Mucosa of descending colon (tissue), 3 donors: ENCODE results near the gene SLC25A21. TPM values are rescaled to one million over a fixed set of nuclear protein-coding genes. Genes with fewer than 3 reads are reported as not detected.

Source experiments
- ATAC-seq: fragments of 200-7000 bp; cut with Tn5 transposase; one replicate; pipeline ENCODE4 v1.9.1; 2020; ENCODE audit warnings: mild to moderate bottlenecking, moderate library complexity
- DNase-seq, 3 donors: peaks; one replicate each; pipeline ENCODE4 v3.0.0-alpha.2; 2020
- H3K36me3 ChIP-seq: fragments of 200-600 bp; one replicate; pipeline ENCODE4 v1.8.0; 2021; ENCODE audit warnings: low read depth, mild to moderate bottlenecking
- H3K4me1 ChIP-seq: fragments of 200-600 bp; one replicate; pipeline ENCODE4 v1.8.0; 2021; ENCODE audit warnings: low read depth, mild to moderate bottlenecking
- H3K4me3 ChIP-seq: fragments of 200-600 bp; one replicate; pipeline ENCODE4 v1.8.0; 2021; ENCODE audit warnings: mild to moderate bottlenecking
- H3K9me3 ChIP-seq: fragments of 200-600 bp; one replicate; pipeline ENCODE4 v1.8.0; 2021; ENCODE audit warnings: mild to moderate bottlenecking
- CTCF ChIP-seq: fragments of 200-600 bp; IDR thresholded peaks from one replicate; pipeline ENCODE4 v1.8.0; 2022; ENCODE audit warnings: antibody characterized with exemption, mild to moderate bottlenecking
- intact Hi-C, 2 donors: fragments of 100-400 bp; cut with DNase I in 1 of 2; cut with micrococcal nuclease in 1 of 2; formaldehyde crosslinking; loops; one replicate each; pipeline versions ENCODE4 v1.11.0 to v1.11.1; 2022; cut with DNase I, micrococcal nuclease
- total RNA-seq, 3 donors: library from RNA; stranded (reverse); fragmentation: NEBNext Ultra II Directional in 2 of 3; extraction: Animal tissue kit (Norgen Biotek cat#: 25700) in 2 of 3; gene quantifications; one replicate each; pipeline versions ENCODE4 v1.2.1 to v1.2.4, GENCODE V29; 2021 to 2023
- donor health status: DM: no; HTN: no; CAD: no; lungs with moderate emphysema.
- donor health status: DM: no; HTN: no; CAD: no.
- donor health status: DM: no; HTN: yes; CAD: no.

Gene SLC25A21
- total RNA-seq, 3 donors from 2014 or later: 0.31 to 1.4 (median 0.61) TPM

GRCh38 chr14:37060496-37061260 lies 111.7 kb downstream of the SLC25A21 start:
- no peak overlapping the region for H3K4me3 ChIP-seq
- DNase-seq (no peak), ATAC-seq (no peak)
- H3K4me1 ChIP-seq: no peaks in the 10 kb centered on the region
- H3K36me3 ChIP-seq: no peaks in the 10 kb centered on the region
- intact Hi-C loops: no loop called here
- H3K9me3 ChIP-seq: no peaks in the 10 kb centered on the region
- TF ChIP-seq CTCF: no peak

- ATAC-seq (no peak), DNase-seq (no peak)
- Histone ChIP-seq H3K4me1 (no peaks in the 10 kb centered on the region), H3K9me3 (no peaks in the 10 kb centered on the region), H3K4me3 (no peak overlapping the region), H3K36me3 (no peaks in the 10 kb centered on the region)
- intact Hi-C loops: no loop called here
- no peak for TF ChIP-seq CTCF
These were observed 114.6 kb downstream of the SLC25A21 start for GRCh38 chr14:37057776-37058175.

GRCh38 chr14:37056473-37056872 lies 115.9 kb downstream of the SLC25A21 start:
- Histone ChIP-seq H3K36me3 (no peaks in the 10 kb centered on the region), H3K4me1 (no peaks in the 10 kb centered on the region), H3K4me3 (no peak overlapping the region), H3K9me3 (no peaks in the 10 kb centered on the region)
- no peak for TF ChIP-seq CTCF
- intact Hi-C loops: no loop called here
- no peak for DNase-seq
- ATAC-seq: no peak

GRCh38 chr14:37054869-37055268 lies 117.5 kb downstream of the SLC25A21 start:
- no peaks in the 10 kb centered on the region for H3K4me1 ChIP-seq
- intact Hi-C loops: no loop called here
- TF ChIP-seq CTCF: no peak
- no peaks in the 10 kb centered on the region for H3K9me3 ChIP-seq
- H3K4me3 ChIP-seq: no peak overlapping the region
- ATAC-seq: no peak
- H3K36me3 ChIP-seq: no peaks in the 10 kb centered on the region
- no peak for DNase-seq

- DNase-seq (no peak), ATAC-seq (no peak)
- intact Hi-C loops: no loop called here
- H3K4me3 ChIP-seq: no peak overlapping the region
- no peaks in the 10 kb centered on the region for H3K36me3 ChIP-seq
- no peaks in the 10 kb centered on the region for H3K9me3 ChIP-seq
- H3K4me1 ChIP-seq: no peaks in the 10 kb centered on the region
- TF ChIP-seq CTCF: no peak
These were observed 118.3 kb downstream of the SLC25A21 start for GRCh38 chr14:37054144-37054543.
